Liver (tissue), 9 donors: Measurements from ENCODE around the gene GJB5. TPM values are rescaled to one million over a fixed set of nuclear protein-coding genes. Genes with fewer than 3 reads are reported as not detected.

Experiments used
- DNase-seq: peaks from one replicate; pipeline ENCODE4 v3.0.0-alpha.2; 2017; ENCODE audit warnings: low spot score
- H3K27ac ChIP-seq, 2 donors: one replicate each; pipeline ENCODE4 v1.7.0; 2013; ENCODE audit warnings: inconsistent platforms in 2 of 2, low read length in 2 of 2, control low read depth in 1 of 2, low read depth in 1 of 2, mild to moderate bottlenecking in 1 of 2
- H3K27me3 ChIP-seq, 4 donors: one replicate each; pipeline versions ENCODE4 v1.6.1 to v1.7.0; 2013; ENCODE audit warnings: low read length in 3 of 4, inconsistent platforms in 1 of 4, mild to moderate bottlenecking in 1 of 4, moderate library complexity in 1 of 4; ENCODE audit not compliant: control insufficient read depth in 4 of 4, insufficient read depth in 4 of 4
- H3K36me3 ChIP-seq, 4 donors: one replicate each; pipeline versions ENCODE4 v1.6.1 to v1.7.0; 2013; ENCODE audit warnings: low read length in 3 of 4, mild to moderate bottlenecking in 3 of 4, low read depth in 1 of 4, moderate library complexity in 1 of 4; ENCODE audit not compliant: control insufficient read depth in 4 of 4, insufficient read depth in 3 of 4
- H3K4me1 ChIP-seq, 4 donors: one replicate each; pipeline versions ENCODE4 v1.6.1 to v1.7.0; 2013; ENCODE audit warnings: low read length in 3 of 4, mild to moderate bottlenecking in 3 of 4, moderate library complexity in 1 of 4; ENCODE audit not compliant: control insufficient read depth in 4 of 4, insufficient read depth in 4 of 4
- H3K4me3 ChIP-seq, 3 donors: one replicate each; pipeline versions ENCODE4 v1.6.1 to v1.7.0; 2013; ENCODE audit warnings: low read length in 3 of 3, control low read depth in 1 of 3, low read depth in 1 of 3, mild to moderate bottlenecking in 1 of 3
- H3K9ac ChIP-seq, 2 donors: one replicate each; pipeline ENCODE4 v1.7.0; 2013; ENCODE audit warnings: low read length in 2 of 2, mild to moderate bottlenecking in 2 of 2, moderate library complexity in 2 of 2, control low read depth in 1 of 2, low read depth in 1 of 2
- H3K9me3 ChIP-seq, 4 donors: one replicate each; pipeline versions ENCODE4 v1.6.1 to v1.7.0; 2013; ENCODE audit warnings: low read length in 3 of 4; ENCODE audit not compliant: control insufficient read depth in 4 of 4
- EGR1 ChIP-seq, 2 donors: IDR thresholded peaks; 2 replicates each; pipeline ENCODE4 v1.6.1; 2016 to 2018; ENCODE audit warnings: antibody characterized with exemption in 2 of 2, low read depth in 2 of 2
- FOXA1 ChIP-seq: IDR thresholded peaks from 2 replicates; pipeline ENCODE4 v1.6.1; 2016; ENCODE audit warnings: antibody characterized with exemption
- GABPA ChIP-seq, 2 donors: IDR thresholded peaks in 1 of 2; conservative IDR thresholded peaks in 1 of 2; 2 replicates each; pipeline ENCODE4 v1.6.1; 2016; ENCODE audit warnings: antibody characterized with exemption in 2 of 2, mild to moderate bottlenecking in 1 of 2, moderate library complexity in 1 of 2
- HNF4A ChIP-seq, 2 donors: conservative IDR thresholded peaks; 2 replicates each; pipeline ENCODE4 v1.6.1; 2016; ENCODE audit warnings: antibody characterized with exemption in 2 of 2, mild to moderate bottlenecking in 2 of 2
- HNF4G ChIP-seq: IDR thresholded peaks from 2 replicates; pipeline ENCODE4 v1.6.1; 2016; ENCODE audit warnings: antibody characterized with exemption
- JUND ChIP-seq, 2 donors: IDR thresholded peaks; 2 replicates each; pipeline ENCODE4 v1.6.1; 2016; ENCODE audit warnings: antibody characterized with exemption in 2 of 2
- NR2F2 ChIP-seq: IDR thresholded peaks from 2 replicates; pipeline ENCODE4 v1.6.1; 2016; ENCODE audit warnings: antibody characterized with exemption
- RAD21 ChIP-seq, 2 donors: IDR thresholded peaks; 2 replicates each; pipeline ENCODE4 v1.6.1; 2016; ENCODE audit warnings: antibody characterized with exemption in 2 of 2, mild to moderate bottlenecking in 2 of 2
- RXRA ChIP-seq, 2 donors: IDR thresholded peaks; 2 replicates each; pipeline ENCODE4 v1.6.1; 2017 to 2018; ENCODE audit warnings: antibody characterized with exemption in 2 of 2, mild to moderate bottlenecking in 1 of 2
- SP1 ChIP-seq: IDR thresholded peaks from 2 replicates; pipeline ENCODE4 v1.6.1; 2018; ENCODE audit warnings: antibody characterized with exemption, mild to moderate bottlenecking
- TAF1 ChIP-seq: conservative IDR thresholded peaks from 2 replicates; pipeline ENCODE4 v1.6.1; 2016; ENCODE audit warnings: antibody characterized with exemption, mild to moderate bottlenecking
- YY1 ChIP-seq: IDR thresholded peaks from 2 replicates; pipeline ENCODE4 v1.6.1; 2016; ENCODE audit warnings: antibody characterized with exemption, mild to moderate bottlenecking
- WGBS: extraction: QIAGEN DNeasy Blood & Tissue Kit; methylation state at CpG from one replicate; pipeline ENCODE4 v1.1.7; 2013; 5-methylcytosine and 5-hydroxymethylcytosine counted together
- polyA plus RNA-seq, 2 donors: library from polyadenylated mRNA; stranded (reverse) in 1 of 2; unstranded in 1 of 2; fragments of 200-250 nt in 1 of 2; fragments of >200 nt in 1 of 2; fragmentation: Nextera tagmentation in 1 of 2; extraction: Ambion mirVana in 1 of 2; gene quantifications; one replicate each; pipeline versions ENCODE4 v1.2.1 to v1.2.3, GENCODE V29; 2013 to 2015
- total RNA-seq, 2 donors: library from RNA; depleted of rRNA; stranded (reverse); fragments of >200 nt; gene quantifications; one replicate each; pipeline ENCODE4 v1.2.3, GENCODE V29; 2014
- TF ChIP-seq, protein P1 (sequence below): IDR thresholded peaks from 2 replicates; pipeline ENCODE4 v1.6.1; 2016; ENCODE audit warnings: antibody characterized with exemption
- TF ChIP-seq, protein P2 (sequence below): IDR thresholded peaks from 2 replicates; pipeline ENCODE4 v1.6.1; 2016; ENCODE audit warnings: antibody characterized with exemption
- TF ChIP-seq, protein P3 (sequence below): IDR thresholded peaks from 2 replicates; pipeline ENCODE4 v1.6.1; 2016; ENCODE audit warnings: antibody characterized with exemption
- TF ChIP-seq, protein P4 (sequence below): fragments of 150-350 bp; IDR thresholded peaks from 2 replicates; pipeline ENCODE4 v1.5.1; 2017; ENCODE audit warnings: improper control_type of control experiment, low read depth, low read length; ENCODE audit not compliant: missing input control
- TF ChIP-seq, protein P5 (sequence below): IDR thresholded peaks from 2 replicates; pipeline ENCODE4 v1.6.1; 2016; ENCODE audit warnings: antibody characterized with exemption, mild to moderate bottlenecking
- donor health status: healthy.
- donor health status: healthy.
- donor health status: healthy.
- donor health status: healthy.
- donor health status: healthy.

GJB5 gene
- total and polyA plus RNA-seq, 4 donors: not detected

DNA sequence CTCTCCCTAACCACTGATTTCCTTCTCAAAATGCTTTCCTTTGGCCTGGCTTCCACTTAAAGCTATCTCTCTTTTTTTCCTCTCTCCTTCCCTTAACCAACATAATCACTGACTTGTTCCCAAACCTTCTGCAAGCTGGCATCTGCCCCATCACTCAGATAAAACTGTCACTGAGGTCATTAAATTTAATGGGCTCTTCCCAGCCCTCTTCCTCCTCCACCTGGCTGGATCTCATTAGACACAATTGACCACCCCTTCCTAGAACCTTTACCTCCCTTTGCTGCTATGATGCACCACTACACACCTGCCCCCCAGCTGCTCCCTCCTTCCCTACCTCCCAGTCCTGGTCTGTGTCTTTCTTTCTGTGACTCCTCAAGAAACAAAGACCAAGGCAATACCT is 44.0 kb upstream of the GJB5 start (continued):
- TF ChIP-seq FOXA1 (no peak), NR2F2 (no peak), SP1 (no peak), RAD21 (IDR thresholded peaks at IDR 0.05) (no peak), HNF4A (conservative IDR thresholded peaks at IDR 0.05) (no peak), RXRA (IDR thresholded peaks at IDR 0.05) (no peak), HNF4G (no peak), YY1 (no peak)
- TF ChIP-seq, protein P1, sequence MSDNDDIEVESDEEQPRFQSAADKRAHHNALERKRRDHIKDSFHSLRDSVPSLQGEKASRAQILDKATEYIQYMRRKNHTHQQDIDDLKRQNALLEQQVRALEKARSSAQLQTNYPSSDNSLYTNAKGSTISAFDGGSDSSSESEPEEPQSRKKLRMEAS: no peak
- TF ChIP-seq, protein P2, sequence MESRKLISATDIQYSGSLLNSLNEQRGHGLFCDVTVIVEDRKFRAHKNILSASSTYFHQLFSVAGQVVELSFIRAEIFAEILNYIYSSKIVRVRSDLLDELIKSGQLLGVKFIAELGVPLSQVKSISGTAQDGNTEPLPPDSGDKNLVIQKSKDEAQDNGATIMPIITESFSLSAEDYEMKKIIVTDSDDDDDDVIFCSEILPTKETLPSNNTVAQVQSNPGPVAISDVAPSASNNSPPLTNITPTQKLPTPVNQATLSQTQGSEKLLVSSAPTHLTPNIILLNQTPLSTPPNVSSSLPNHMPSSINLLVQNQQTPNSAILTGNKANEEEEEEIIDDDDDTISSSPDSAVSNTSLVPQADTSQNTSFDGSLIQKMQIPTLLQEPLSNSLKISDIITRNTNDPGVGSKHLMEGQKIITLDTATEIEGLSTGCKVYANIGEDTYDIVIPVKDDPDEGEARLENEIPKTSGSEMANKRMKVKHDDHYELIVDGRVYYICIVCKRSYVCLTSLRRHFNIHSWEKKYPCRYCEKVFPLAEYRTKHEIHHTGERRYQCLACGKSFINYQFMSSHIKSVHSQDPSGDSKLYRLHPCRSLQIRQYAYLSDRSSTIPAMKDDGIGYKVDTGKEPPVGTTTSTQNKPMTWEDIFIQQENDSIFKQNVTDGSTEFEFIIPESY: no peak

DNA sequence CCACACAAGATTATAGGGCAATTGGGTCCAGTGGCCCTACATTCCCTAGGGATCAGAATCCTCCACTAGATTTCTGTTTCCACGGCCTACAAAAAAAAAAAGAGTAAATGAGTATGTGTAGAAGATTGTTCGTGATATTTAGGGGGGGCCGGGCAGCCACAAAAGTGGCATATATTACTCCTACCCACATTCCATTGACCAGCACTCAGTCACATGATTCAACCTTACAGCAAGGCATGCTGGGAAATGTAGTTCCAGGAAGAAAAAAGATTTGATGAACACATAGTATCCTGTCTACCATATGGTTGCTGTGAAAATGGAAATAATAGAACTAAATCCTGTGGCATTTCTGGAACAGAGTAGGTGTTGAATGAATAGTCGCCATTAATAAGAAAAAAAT is 43.4 kb upstream of the GJB5 start:
- no peak for DNase-seq

DNA sequence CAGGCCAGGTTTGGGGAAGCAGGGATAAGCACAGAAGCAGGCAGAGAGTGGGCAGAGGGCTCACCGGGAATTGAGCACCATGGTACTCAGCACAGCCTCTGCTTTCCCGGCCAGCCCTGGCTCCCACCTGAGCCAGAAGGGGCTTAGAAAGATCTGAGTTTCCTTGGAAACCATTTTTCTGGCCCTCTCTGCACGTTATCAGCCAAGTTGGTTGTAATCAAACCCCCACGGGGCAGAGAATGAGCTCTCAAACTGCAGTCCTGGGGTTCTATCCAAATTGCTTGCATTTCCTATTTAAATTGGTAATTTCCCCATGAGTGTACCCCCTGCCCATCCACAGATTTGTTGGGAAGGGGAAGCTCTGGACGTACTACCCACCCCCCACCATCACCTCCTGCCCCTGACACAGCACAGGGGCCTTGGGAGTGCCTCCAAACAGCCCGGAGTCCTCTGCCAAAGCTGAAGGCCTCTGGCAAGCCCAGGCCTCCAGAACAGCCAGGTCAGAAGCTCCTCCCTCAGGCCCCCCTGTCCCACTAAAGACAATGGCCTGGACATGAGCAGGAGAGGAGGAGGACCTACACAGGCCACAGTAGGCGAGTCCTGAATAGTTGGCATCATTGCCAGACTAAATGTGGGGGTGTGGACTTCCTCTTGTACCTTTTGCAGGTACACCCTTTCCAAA is 42.7 kb upstream of the GJB5 start:
- DNase-seq: no peak

More for the DNA sequence above, 43.4 kb upstream of the GJB5 start:
- H3K9me3 ChIP-seq: no peaks in the 10 kb centered on the region
- H3K36me3 ChIP-seq: no peaks in the 10 kb centered on the region
- TF ChIP-seq HNF4G (no peak), SP1 (no peak), RXRA (IDR thresholded peaks at IDR 0.05) (no peak)
- TF ChIP-seq, protein P1: no peak
- TF ChIP-seq, protein P3, sequence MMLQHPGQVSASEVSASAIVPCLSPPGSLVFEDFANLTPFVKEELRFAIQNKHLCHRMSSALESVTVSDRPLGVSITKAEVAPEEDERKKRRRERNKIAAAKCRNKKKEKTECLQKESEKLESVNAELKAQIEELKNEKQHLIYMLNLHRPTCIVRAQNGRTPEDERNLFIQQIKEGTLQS: no peak
- no peak overlapping the region for H3K27ac ChIP-seq
- no peak overlapping the region for H3K9ac ChIP-seq
- WGBS: 86% methylated on average over 4 of the region's 4 CpGs
- no peaks in the 10 kb centered on the region for H3K27me3 ChIP-seq
- H3K4me1 ChIP-seq: no peaks in the 10 kb centered on the region
- no peak overlapping the region for H3K4me3 ChIP-seq

More for the DNA sequence above, 42.7 kb upstream of the GJB5 start:
- WGBS: 83% methylated on average over 7 of the region's 7 CpGs
- Histone ChIP-seq H3K9me3 (no peaks in the 10 kb centered on the region), H3K27ac (no peak overlapping the region), H3K4me1 (no peaks in the 10 kb centered on the region), H3K9ac (no peak overlapping the region), H3K4me3 (no peak overlapping the region), H3K36me3 (no peaks in the 10 kb centered on the region), H3K27me3 (no peaks in the 10 kb centered on the region)
- TF ChIP-seq GABPA (IDR thresholded peaks at IDR 0.05 in 1 of 2, conservative IDR thresholded peaks at IDR 0.05 in 1 of 2) (no peak), EGR1 (IDR thresholded peaks at IDR 0.05; ENCODE audit: low read depth in 2 of 2) (no peak), YY1 (no peak), FOXA1 (no peak), HNF4G (no peak), HNF4A (conservative IDR thresholded peaks at IDR 0.05) (no peak), NR2F2 (no peak), TAF1 (no peak), JUND (IDR thresholded peaks at IDR 0.05) (no peak), RAD21 (IDR thresholded peaks at IDR 0.05) (no peak), RXRA (IDR thresholded peaks at IDR 0.05) (no peak)
- TF ChIP-seq, protein P4, sequence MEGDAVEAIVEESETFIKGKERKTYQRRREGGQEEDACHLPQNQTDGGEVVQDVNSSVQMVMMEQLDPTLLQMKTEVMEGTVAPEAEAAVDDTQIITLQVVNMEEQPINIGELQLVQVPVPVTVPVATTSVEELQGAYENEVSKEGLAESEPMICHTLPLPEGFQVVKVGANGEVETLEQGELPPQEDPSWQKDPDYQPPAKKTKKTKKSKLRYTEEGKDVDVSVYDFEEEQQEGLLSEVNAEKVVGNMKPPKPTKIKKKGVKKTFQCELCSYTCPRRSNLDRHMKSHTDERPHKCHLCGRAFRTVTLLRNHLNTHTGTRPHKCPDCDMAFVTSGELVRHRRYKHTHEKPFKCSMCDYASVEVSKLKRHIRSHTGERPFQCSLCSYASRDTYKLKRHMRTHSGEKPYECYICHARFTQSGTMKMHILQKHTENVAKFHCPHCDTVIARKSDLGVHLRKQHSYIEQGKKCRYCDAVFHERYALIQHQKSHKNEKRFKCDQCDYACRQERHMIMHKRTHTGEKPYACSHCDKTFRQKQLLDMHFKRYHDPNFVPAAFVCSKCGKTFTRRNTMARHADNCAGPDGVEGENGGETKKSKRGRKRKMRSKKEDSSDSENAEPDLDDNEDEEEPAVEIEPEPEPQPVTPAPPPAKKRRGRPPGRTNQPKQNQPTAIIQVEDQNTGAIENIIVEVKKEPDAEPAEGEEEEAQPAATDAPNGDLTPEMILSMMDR: no peak
- TF ChIP-seq, protein P5, sequence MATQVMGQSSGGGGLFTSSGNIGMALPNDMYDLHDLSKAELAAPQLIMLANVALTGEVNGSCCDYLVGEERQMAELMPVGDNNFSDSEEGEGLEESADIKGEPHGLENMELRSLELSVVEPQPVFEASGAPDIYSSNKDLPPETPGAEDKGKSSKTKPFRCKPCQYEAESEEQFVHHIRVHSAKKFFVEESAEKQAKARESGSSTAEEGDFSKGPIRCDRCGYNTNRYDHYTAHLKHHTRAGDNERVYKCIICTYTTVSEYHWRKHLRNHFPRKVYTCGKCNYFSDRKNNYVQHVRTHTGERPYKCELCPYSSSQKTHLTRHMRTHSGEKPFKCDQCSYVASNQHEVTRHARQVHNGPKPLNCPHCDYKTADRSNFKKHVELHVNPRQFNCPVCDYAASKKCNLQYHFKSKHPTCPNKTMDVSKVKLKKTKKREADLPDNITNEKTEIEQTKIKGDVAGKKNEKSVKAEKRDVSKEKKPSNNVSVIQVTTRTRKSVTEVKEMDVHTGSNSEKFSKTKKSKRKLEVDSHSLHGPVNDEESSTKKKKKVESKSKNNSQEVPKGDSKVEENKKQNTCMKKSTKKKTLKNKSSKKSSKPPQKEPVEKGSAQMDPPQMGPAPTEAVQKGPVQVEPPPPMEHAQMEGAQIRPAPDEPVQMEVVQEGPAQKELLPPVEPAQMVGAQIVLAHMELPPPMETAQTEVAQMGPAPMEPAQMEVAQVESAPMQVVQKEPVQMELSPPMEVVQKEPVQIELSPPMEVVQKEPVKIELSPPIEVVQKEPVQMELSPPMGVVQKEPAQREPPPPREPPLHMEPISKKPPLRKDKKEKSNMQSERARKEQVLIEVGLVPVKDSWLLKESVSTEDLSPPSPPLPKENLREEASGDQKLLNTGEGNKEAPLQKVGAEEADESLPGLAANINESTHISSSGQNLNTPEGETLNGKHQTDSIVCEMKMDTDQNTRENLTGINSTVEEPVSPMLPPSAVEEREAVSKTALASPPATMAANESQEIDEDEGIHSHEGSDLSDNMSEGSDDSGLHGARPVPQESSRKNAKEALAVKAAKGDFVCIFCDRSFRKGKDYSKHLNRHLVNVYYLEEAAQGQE: no peak
- TF ChIP-seq, protein P3: no peak
